Gastroesophageal sphincter (tissue), 4 donors: Measurements from ENCODE around the gene NID2. TPM values are rescaled to one million over a fixed set of nuclear protein-coding genes. Genes with fewer than 3 reads are reported as not detected.

Experiments used
- ATAC-seq: fragments of 150-250 bp; one replicate; pipeline ENCODE4 v1.9.1; 2016; ENCODE audit warnings: mild to moderate bottlenecking, moderate library complexity
- H3K27ac ChIP-seq, 4 donors: fragments of 200-600 bp; sonication (generic) in 3 of 4; 1 replicate in 3 of 4; 2 replicates in 1 of 4; pipeline ENCODE4 v1.5.1; 2016 to 2019
- H3K27me3 ChIP-seq: fragments of 200-600 bp; sonication (generic); one replicate; pipeline ENCODE4 v1.5.1; 2019
- H3K36me3 ChIP-seq, 2 donors: fragments of 200-600 bp; sonication (generic); one replicate each; pipeline ENCODE4 v1.5.1; 2019; ENCODE audit warnings: control low read depth in 1 of 2
- H3K4me1 ChIP-seq, 3 donors: fragments of 200-600 bp; sonication (generic); 1 replicate in 2 of 3; 2 replicates in 1 of 3; pipeline ENCODE4 v1.5.1; 2016 to 2019; ENCODE audit warnings: control low read depth in 2 of 3
- H3K4me3 ChIP-seq, 2 donors: fragments of 200-600 bp; sonication (generic); one replicate each; pipeline ENCODE4 v1.5.1; 2019; ENCODE audit warnings: mild to moderate bottlenecking in 1 of 2, moderate library complexity in 1 of 2
- H3K9me3 ChIP-seq, 3 donors: fragments of 200-600 bp; sonication (generic); one replicate each; pipeline ENCODE4 v1.5.1; 2017 to 2019; ENCODE audit warnings: control low read depth in 2 of 3
- CTCF ChIP-seq, 4 experiments: fragments of 200-600 bp in 2 of 4; fragments of 450-650 bp in 2 of 4; sonication (generic) in 1 of 4; IDR thresholded peaks; one replicate each; pipeline ENCODE4 v1.5.1; 2017 to 2019; ENCODE audit warnings: antibody characterized with exemption in 4 of 4, mild to moderate bottlenecking in 2 of 4, moderate library complexity in 2 of 4
- EP300 ChIP-seq: sonication (generic); formaldehyde crosslinking; IDR thresholded peaks from one replicate; pipeline ENCODE4 v1.6.1; 2017; ENCODE audit warnings: antibody characterized with exemption, mild to moderate bottlenecking
- POLR2A ChIP-seq, 2 donors: fragments of 450-650 bp; IDR thresholded peaks; one replicate each; pipeline ENCODE4 v1.6.1; 2017; ENCODE audit warnings: antibody characterized with exemption in 2 of 2, mild to moderate bottlenecking in 2 of 2, moderate library complexity in 1 of 2
- POLR2AphosphoS5 ChIP-seq: sonication (generic); formaldehyde crosslinking; IDR thresholded peaks from one replicate; pipeline ENCODE4 v1.6.1; 2017; ENCODE audit warnings: antibody characterized with exemption
- WGBS, 2 donors: methylation state at CpG; one replicate each; pipeline ENCODE4 v1.1.5; 2018; ENCODE audit warnings: low coverage in 1 of 2; 5-methylcytosine and 5-hydroxymethylcytosine counted together
- total RNA-seq, 4 donors: library from RNA; depleted of rRNA; stranded (reverse); fragments of >200 nt; gene quantifications; one replicate each; pipeline ENCODE4 v1.1.0, GENCODE V29; 2016

NID2 gene
- total RNA-seq, 4 donors from 2014 or later: 35.0 to 71.9 (median 63.3) TPM

GRCh38 chr14:52058341-52058740, 10.5 kb downstream of the NID2 start:
- no peaks in the 10 kb centered on the region for H3K27me3 ChIP-seq
- peak overlapping the region in 3 of 4 donors; percentile 43 to 75 (median 73) for H3K27ac ChIP-seq
- H3K36me3 ChIP-seq: peaks cover 0 to 19% of the 10 kb centered on the region in 2 donors
- 57 to 70% methylated on average over 3 of the region's 3 CpGs for WGBS, 2 donors
- TF ChIP-seq POLR2AphosphoS5 (no peak), CTCF (IDR thresholded peaks at IDR 0.05) (no peak), EP300 (no peak)
- H3K4me3 ChIP-seq: no peak overlapping the region
- peaks cover 27 to 80% (median 31%) of the 10 kb centered on the region in 3 donors for H3K4me1 ChIP-seq
- no peaks in the 10 kb centered on the region for H3K9me3 ChIP-seq
- no peak for ATAC-seq

DNA sequence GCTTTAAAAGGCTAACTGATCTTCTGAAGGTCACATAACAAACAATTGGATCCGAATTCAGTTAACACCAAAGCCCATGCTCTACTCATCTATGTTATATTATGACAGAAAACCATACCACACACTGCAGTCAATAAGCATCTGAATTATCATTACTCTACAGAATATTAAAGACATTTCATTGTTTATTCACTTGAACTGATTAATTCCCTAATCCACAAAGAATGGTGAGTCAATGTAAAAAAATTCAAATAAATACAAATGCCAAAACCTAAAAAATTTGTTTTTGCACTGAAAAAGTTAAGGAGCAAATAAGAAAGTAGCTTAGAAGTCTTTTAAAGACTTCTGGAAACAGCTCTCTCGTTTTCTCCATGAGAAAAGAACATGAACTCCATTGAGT, 13.7 kb downstream of the NID2 start:
- Histone ChIP-seq H3K27me3 (no peaks in the 10 kb centered on the region), H3K27ac (peak overlapping the region in 2 of 4 donors; percentile 85 to 90), H3K4me3 (no peak overlapping the region), H3K4me1 (peaks cover 34 to 80% (median 34%) of the 10 kb centered on the region in 3 donors), H3K9me3 (no peaks in the 10 kb centered on the region), H3K36me3 (peaks cover 0 to 19% of the 10 kb centered on the region in 2 donors)
- 63 to 73% methylated on average over 2 of the region's 2 CpGs for WGBS, 2 donors
- no peak for TF ChIP-seq EP300
- no peak for TF ChIP-seq POLR2AphosphoS5
- no peak for TF ChIP-seq POLR2A (IDR thresholded peaks at IDR 0.05)
- no peak for TF ChIP-seq CTCF (IDR thresholded peaks at IDR 0.05)
- ATAC-seq: no peak

DNA sequence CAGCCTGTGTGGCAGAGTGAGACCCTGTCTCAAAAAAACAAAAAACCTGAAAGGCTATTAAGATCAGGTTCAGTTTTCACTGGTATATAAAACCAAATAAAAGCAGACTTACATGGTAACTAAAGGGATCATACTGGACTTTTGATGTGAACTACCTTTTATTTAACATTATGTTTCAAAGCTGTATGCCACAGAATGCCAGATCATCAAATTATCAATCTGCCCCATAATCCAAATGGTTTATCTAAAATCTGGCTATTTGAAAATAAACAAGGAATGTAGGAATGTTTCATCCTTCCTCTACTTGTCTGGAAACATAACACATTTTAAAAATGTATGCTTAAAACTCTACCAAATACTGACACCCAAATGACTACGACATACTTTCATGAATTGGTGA, 14.2 kb downstream of the NID2 start:
- peaks cover 0 to 19% of the 10 kb centered on the region in 2 donors for H3K36me3 ChIP-seq
- no peaks in the 10 kb centered on the region for H3K27me3 ChIP-seq
- H3K9me3 ChIP-seq: no peaks in the 10 kb centered on the region
- ATAC-seq: no peak
- no peak overlapping the region for H3K4me3 ChIP-seq
- TF ChIP-seq CTCF (IDR thresholded peaks at IDR 0.05) (no peak), POLR2A (IDR thresholded peaks at IDR 0.05) (no peak), EP300 (no peak), POLR2AphosphoS5 (no peak)
- peaks cover 35 to 80% (median 38%) of the 10 kb centered on the region in 3 donors for H3K4me1 ChIP-seq
- peak overlapping the region; percentile 20 to 93 (median 88) for H3K27ac ChIP-seq
- WGBS, 2 donors: 45 to 56% methylated on average over 1 of the region's 1 CpG

DNA sequence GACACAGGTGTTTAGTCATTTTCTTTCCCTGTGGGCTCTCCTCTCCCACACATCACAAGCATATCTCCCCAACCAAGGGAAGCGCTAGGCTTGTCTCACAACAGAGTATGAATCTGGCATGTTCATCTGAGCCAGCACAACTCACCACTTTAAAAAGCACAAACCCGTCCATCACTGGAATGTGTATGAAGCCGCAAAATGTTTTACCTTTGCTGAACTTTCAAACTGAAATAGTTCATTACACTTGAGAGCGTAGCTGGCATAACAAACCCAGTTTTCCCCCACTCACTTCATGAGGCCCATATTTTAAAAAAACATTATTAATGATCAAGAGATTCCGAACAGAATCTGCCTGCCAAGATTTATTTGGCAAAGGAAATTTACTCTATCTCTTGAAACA, 15.8 kb downstream of the NID2 start:
- Histone ChIP-seq H3K36me3 (peaks cover 0 to 11% of the 10 kb centered on the region in 2 donors), H3K4me3 (peak overlapping the region in 1 of 2 donors; percentile 14), H3K27me3 (no peaks in the 10 kb centered on the region), H3K4me1 (peaks cover 36 to 80% (median 53%) of the 10 kb centered on the region in 3 donors), H3K9me3 (no peaks in the 10 kb centered on the region), H3K27ac (peak overlapping the region; percentile 85 to 100 (median 92))
- ATAC-seq: peak; percentile 35
- TF ChIP-seq POLR2A (IDR thresholded peaks at IDR 0.05) (no peak), EP300 (no peak), POLR2AphosphoS5 (peak; percentile 26), CTCF (IDR thresholded peaks at IDR 0.05) (no peak)
- WGBS, 2 donors: 15 to 24% methylated on average over 3 to 5 of the region's 5 CpGs

- Histone ChIP-seq H3K4me1 (peaks cover 36 to 86% (median 56%) of the 10 kb centered on the region in 3 donors), H3K27me3 (no peaks in the 10 kb centered on the region), H3K9me3 (no peaks in the 10 kb centered on the region), H3K27ac (peak overlapping the region; percentile 85 to 100 (median 92)), H3K4me3 (peak overlapping the region in 1 of 2 donors; percentile 14), H3K36me3 (peaks cover 0 to 10% of the 10 kb centered on the region in 2 donors)
- WGBS, 2 donors: 4 to 32% methylated on average over 4 to 7 of the region's 7 CpGs
- TF ChIP-seq CTCF (IDR thresholded peaks at IDR 0.05): no peak
- TF ChIP-seq POLR2AphosphoS5: peak; percentile 89
- TF ChIP-seq POLR2A (IDR thresholded peaks at IDR 0.05): no peak
- no peak for TF ChIP-seq EP300
- peak; percentile 87 for ATAC-seq
Observed at GRCh38 chr14:52052288-52052943, 16.4 kb downstream of the NID2 start.
